GM06990 (cell line): ENCODE measurements around the gene FBXO11.

ENCODE experiments used
- DNase-seq: peaks from one replicate; pipeline ENCODE4 v3.0.0-alpha.2; 2011; ENCODE audit not compliant: insufficient read length; ENCODE audit errors: extremely low read depth
- H3K27me3 ChIP-seq: replicated peaks from 2 replicates; pipeline ENCODE4 v1.6.0; 2011; ENCODE audit warnings: low read length; ENCODE audit not compliant: control insufficient read depth, insufficient read depth
- H3K36me3 ChIP-seq: 2 replicates; pipeline ENCODE4 v1.5.1; 2011; ENCODE audit warnings: low read length; ENCODE audit not compliant: control insufficient read depth, insufficient read depth
- H3K4me3 ChIP-seq: replicated peaks from 2 replicates; pipeline ENCODE4 v1.5.1; 2011; ENCODE audit warnings: low read depth, mild to moderate bottlenecking, control low read depth, low read length
- CTCF ChIP-seq: IDR thresholded peaks from 2 replicates; pipeline ENCODE4 v1.5.1; 2011; ENCODE audit warnings: low read length, control low read depth, mild to moderate bottlenecking, inconsistent platforms; ENCODE audit not compliant: insufficient read depth, poor library complexity, severe bottlenecking

FBXO11 gene

GRCh38 chr2:47906157-47907038, at the start of gene FBXO11:
TSS of gene FBXO11 (minus strand) at chr2:47906498. CDS start at chr2:47905720, 778 bp downstream.
- peak within 1 kb of the TSS; percentile 97 for H3K4me3 ChIP-seq
- H3K27me3 ChIP-seq, result no peaks in the 10 kb centered on the region
- peak; percentile 91 for DNase-seq
- no peaks in the 10 kb centered on the region for H3K36me3 ChIP-seq
- TF ChIP-seq CTCF, result no peak

GRCh38 chr2:47950340-47951301, 44.3 kb upstream of the FBXO11 start:
- no peak for DNase-seq
- Histone ChIP-seq H3K4me3 (no peak overlapping the region), H3K36me3 (no peaks in the 10 kb centered on the region), H3K27me3 (no peaks in the 10 kb centered on the region)
- TF ChIP-seq CTCF, result no peak

DNA sequence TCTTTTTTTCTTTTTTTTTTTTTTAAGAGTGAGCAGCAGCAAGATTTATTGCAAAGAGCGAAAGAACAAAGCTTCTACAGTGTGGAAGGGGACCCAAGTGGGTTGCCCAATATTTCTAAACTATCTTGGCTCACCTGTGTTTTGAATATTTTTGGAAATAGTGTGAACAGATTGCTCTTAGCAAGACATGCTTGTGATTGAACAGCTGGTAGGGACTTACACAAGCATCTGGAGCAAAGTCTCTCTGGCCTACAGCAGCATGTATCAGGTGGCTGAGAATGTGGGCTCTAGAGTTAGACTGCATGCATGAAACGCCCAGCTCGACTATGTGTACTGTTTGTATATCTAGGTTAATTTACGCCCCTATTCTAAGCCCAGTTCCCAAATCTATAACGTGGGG, 40.3 kb upstream of the FBXO11 start:
- Histone ChIP-seq H3K27me3 (no peaks in the 10 kb centered on the region), H3K36me3 (no peaks in the 10 kb centered on the region), H3K4me3 (no peak overlapping the region)
- no peak for TF ChIP-seq CTCF
- no peak for DNase-seq

- H3K36me3 ChIP-seq, result no peaks in the 10 kb centered on the region
- DNase-seq, result no peak
- no peak overlapping the region for H3K4me3 ChIP-seq
- no peaks in the 10 kb centered on the region for H3K27me3 ChIP-seq
- TF ChIP-seq CTCF, result no peak
Measured at GRCh38 chr2:47945046-47945781, 38.9 kb upstream of the FBXO11 start.

GRCh38 chr2:47941936-47942335, 35.6 kb upstream of the FBXO11 start:
- DNase-seq, result no peak
- no peak for TF ChIP-seq CTCF
- Histone ChIP-seq H3K4me3 (no peak overlapping the region), H3K36me3 (no peaks in the 10 kb centered on the region), H3K27me3 (no peaks in the 10 kb centered on the region)
